CD4-positive, alpha-beta T cell treated with Interleukin-6 at 100 ng/mL for 8 hours (primary cell): Measurements from ENCODE around the gene SCGB3A1.

ENCODE experiments used
- DNase-seq: peaks from one replicate; pipeline ENCODE4 v3.0.0-alpha.2; 2020; ENCODE audit warnings: mixed read lengths, low spot score

Gene SCGB3A1

GRCh38 chr5:180604271-180604670 is 13.0 kb upstream of the SCGB3A1 start:
- no peak for DNase-seq

- DNase-seq, result no peak
Measured at GRCh38 chr5:180603076-180603594, 11.8 kb upstream of the SCGB3A1 start.

DNA sequence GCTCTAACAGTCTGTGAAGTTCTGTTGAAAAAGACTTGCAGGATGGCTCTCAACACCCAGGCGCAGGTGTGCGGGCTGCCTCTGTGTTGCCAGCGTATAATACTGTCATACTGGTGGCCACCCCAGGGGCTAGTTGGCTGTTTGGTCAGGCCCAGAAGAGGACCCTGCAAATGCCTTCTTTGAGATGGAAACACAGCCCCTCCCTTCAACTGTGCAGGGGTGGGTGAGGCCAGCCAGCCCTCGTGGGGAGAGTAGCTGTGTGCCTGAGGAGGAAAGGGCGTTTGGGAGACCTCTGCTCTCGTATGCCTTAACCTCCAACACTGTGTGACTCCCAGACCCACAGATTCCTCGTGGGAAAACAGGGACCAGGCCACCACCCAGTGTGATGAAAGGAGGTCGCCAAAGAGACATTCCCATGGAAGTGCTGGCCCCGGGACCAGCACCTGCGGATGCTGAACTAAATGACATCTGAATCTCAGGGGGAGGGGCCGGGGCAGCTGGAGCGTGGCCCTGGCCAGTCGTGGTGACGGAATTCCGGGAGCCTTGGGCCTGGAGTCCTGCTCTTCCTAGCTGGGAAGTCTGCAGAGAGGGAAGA is 11.3 kb upstream of the SCGB3A1 start:
- DNase-seq, result no peak

GRCh38 chr5:180601591-180602480 is 10.5 kb upstream of the SCGB3A1 start:
- DNase-seq, result no peak

DNA sequence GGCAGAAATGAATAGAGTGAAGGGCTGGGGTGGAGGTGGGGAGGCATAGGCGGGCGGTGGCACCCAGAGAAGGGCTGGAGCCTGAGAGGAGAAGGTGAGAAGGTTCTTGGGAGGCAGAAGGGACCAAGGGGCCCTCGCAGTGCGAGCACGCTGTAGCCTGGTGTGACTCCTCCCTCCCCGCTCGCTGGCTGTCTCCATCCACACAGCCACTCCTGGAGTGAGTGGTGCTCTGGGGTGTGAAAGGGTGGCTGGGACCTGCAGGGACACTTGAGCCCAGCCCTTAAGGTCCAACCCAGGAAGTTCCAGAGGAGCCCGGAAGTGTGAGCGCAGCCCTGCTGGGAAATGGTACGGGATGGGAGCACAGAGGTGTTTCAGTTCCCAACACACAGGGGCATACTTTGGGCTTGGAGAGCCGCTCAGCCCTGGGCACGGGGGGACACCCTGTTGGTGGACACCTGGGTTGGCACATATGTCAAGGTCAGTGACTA is 9.3 kb upstream of the SCGB3A1 start:
- no peak for DNase-seq

- no peak for DNase-seq
Measured at GRCh38 chr5:180599981-180600553, 8.8 kb upstream of the SCGB3A1 start.

GRCh38 chr5:180599590-180599914 is 8.3 kb upstream of the SCGB3A1 start:
- no peak for DNase-seq

- DNase-seq, result no peak
Measured at GRCh38 chr5:180598797-180599589, 7.7 kb upstream of the SCGB3A1 start.

DNA sequence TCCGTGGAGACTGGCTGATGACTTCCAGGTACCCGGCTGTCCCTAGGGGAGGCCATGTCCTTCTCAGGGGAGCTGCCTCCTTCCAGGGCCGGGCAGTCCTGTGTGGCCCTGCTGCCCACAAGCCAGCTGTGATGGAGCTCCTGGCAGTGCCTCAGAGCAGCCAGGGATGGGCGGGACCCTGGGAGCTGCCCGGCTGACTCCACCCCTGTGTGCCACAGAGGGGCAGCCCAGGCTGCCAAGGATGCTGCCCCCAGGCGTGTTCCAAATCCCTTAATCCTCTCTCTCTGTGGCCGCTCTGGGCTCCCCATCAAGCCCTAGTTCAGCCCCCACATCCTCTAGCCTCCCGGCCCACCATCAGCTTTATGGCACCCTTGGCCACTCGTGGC is 7.0 kb upstream of the SCGB3A1 start:
- DNase-seq, result no peak

GRCh38 chr5:180596668-180597231 is 5.5 kb upstream of the SCGB3A1 start:
- DNase-seq, result no peak

DNA sequence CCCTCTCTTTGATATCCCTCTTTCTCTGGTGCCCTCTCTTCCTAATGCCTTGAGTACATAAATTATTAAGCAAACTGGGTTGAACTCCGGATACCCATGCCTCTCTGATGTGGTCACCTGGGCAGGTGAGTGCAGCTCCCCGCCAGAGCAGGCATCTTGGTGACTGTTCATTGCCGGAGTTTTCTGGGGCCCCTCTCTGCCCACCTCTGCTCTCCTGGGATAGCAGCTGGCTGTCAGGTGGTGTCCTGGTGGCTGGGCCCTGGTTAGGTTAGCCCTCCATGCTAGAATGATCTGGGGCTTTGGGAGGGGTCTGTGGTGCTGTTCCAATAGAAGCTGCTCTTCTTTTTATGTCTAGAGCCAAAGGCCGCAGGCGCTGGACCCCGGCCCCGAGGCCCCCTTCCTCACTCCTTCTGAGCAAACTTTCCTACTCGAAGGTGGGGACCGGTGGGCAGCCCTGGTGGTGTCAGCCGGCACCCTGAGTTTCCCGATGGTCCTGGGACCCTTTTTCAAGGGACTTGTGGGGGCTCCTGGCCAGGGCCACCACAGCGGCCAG is 4.9 kb upstream of the SCGB3A1 start:
- DNase-seq, result no peak

DNA sequence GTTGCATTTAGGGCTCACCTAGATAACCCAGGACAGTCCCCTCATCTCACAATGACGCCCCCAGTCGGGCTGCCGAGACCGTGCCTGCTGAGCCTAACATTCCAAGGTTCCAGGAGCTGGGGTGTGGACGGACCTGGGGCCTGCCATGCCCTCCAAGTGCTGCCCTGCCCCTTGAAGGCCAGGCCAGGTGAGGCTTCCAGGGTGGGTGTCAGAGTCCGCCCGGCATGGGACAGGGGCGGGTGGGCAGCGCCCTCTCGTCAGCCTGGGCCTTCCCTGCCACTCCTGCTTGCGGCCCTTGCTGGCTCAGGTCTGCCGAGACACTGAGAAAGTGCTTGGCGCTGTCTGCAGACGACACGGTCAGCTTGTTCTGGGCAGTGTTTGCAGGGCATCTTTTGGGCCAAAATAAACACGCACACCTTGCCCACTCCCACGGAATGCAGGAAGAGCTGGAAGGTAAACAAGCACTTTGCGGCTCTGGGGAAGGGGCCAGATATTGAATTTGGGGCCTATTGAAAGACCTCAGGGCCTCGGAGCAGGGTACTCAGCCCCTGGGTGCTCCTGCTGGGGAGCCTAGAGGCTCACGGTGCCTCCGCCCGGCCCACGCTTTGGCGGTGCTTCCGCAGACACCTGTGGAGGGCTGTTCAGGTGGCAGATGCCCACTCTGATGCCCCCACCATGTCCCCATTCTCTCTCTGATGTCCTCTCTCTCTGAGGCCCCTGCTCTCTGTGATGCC is 4.2 kb upstream of the SCGB3A1 start:
- DNase-seq, result no peak

- no peak for DNase-seq
Measured at GRCh38 chr5:180595046-180595379, 3.7 kb upstream of the SCGB3A1 start.

- DNase-seq, result no peak
Measured at GRCh38 chr5:180594311-180595045, 3.2 kb upstream of the SCGB3A1 start.

- no peak for DNase-seq
Measured at GRCh38 chr5:180593446-180594206, 2.3 kb upstream of the SCGB3A1 start.

- DNase-seq, result no peak
Measured at GRCh38 chr5:180592176-180592575, 877 bp upstream of the SCGB3A1 start.

- DNase-seq, result no peak
Measured at GRCh38 chr5:180590543-180591310, 572 bp downstream of the SCGB3A1 start.

- DNase-seq, result no peak
Measured at GRCh38 chr5:180589771-180590542, 1.3 kb downstream of the SCGB3A1 start.
